GM18861 (cell line): ENCODE data around the gene UROS.
A peak's percentile ranks its signal among the peaks of the same experiment; 100 is the strongest.

ENCODE experiments used
- ATAC-seq: cut with Tn5 transposase; IDR thresholded peaks from one replicate; pipeline ENCODE4 v1.9.1; 2021; ENCODE audit not compliant: unreplicated experiment

UROS gene

GRCh38 chr10:125822878-125823662, at the start of gene UROS, which contains the start of gene BCCIP:
Gene UROS (minus strand): TSS chr10:125823258. CDS start chr10:125816499, 6,759 bp downstream.
Gene BCCIP (plus strand): TSS chr10:125823546. CDS start chr10:125823558, 12 bp downstream.
- ATAC-seq: peak; percentile 71

GRCh38 chr10:125871338-125871737, 48.3 kb upstream of the UROS start:
- ATAC-seq: no peak

GRCh38 chr10:125868372-125868975, 45.4 kb upstream of the UROS start:
- no peak for ATAC-seq

GRCh38 chr10:125866421-125867029, 43.5 kb upstream of the UROS start:
- ATAC-seq: no peak

- ATAC-seq: no peak
Measured at GRCh38 chr10:125865120-125865519, 42.1 kb upstream of the UROS start.

GRCh38 chr10:125859128-125859817, 36.2 kb upstream of the UROS start:
- ATAC-seq: no peak

GRCh38 chr10:125857185-125857760, 34.2 kb upstream of the UROS start:
- no peak for ATAC-seq

- ATAC-seq: no peak
Measured at GRCh38 chr10:125852487-125852886, 29.4 kb upstream of the UROS start.

GRCh38 chr10:125850766-125851731, 28.0 kb upstream of the UROS start:
- no peak for ATAC-seq

GRCh38 chr10:125849448-125849847, 26.4 kb upstream of the UROS start:
- no peak for ATAC-seq

- no peak for ATAC-seq
Measured at GRCh38 chr10:125848857-125849256, 25.8 kb upstream of the UROS start.

GRCh38 chr10:125848371-125848770, 25.3 kb upstream of the UROS start:
- ATAC-seq: no peak

GRCh38 chr10:125846894-125847293, 23.8 kb upstream of the UROS start:
- peak; percentile 67 for ATAC-seq

- ATAC-seq: no peak
Measured at GRCh38 chr10:125845617-125846016, 22.6 kb upstream of the UROS start.

GRCh38 chr10:125844751-125845221, 21.7 kb upstream of the UROS start:
- ATAC-seq: no peak

GRCh38 chr10:125843603-125844329, 20.7 kb upstream of the UROS start:
- no peak for ATAC-seq

- no peak for ATAC-seq
Measured at GRCh38 chr10:125840955-125841354, 17.9 kb upstream of the UROS start.

GRCh38 chr10:125840406-125840805, 17.3 kb upstream of the UROS start:
- ATAC-seq: no peak
